Sigmoid colon (tissue), 7 donors: Measurements from ENCODE around the gene LONP2. TPM values are rescaled to one million over a fixed set of nuclear protein-coding genes. Genes with fewer than 3 reads are reported as not detected.

Source experiments
- DNase-seq: peaks from one replicate; pipeline ENCODE4 v3.0.0-alpha.2; 2019
- H3K27ac ChIP-seq, 4 donors: fragments of 200-600 bp; sonication (generic); one replicate each; pipeline ENCODE4 v1.5.1; 2016 to 2019; ENCODE audit warnings: mild to moderate bottlenecking in 1 of 4
- H3K27me3 ChIP-seq, 3 donors: fragments of 200-600 bp; sonication (generic); one replicate each; pipeline ENCODE4 v1.5.1; 2019; ENCODE audit warnings: mild to moderate bottlenecking in 1 of 3
- H3K36me3 ChIP-seq, 4 donors: fragments of 200-600 bp; sonication (generic); one replicate each; pipeline ENCODE4 v1.5.1; 2016 to 2019
- H3K4me1 ChIP-seq, 4 donors: fragments of 200-600 bp; sonication (generic); one replicate each; pipeline ENCODE4 v1.5.1; 2017 to 2019
- H3K4me3 ChIP-seq, 4 donors: fragments of 200-600 bp; sonication (generic); one replicate each; pipeline ENCODE4 v1.5.1; 2017 to 2019; ENCODE audit warnings: mild to moderate bottlenecking in 2 of 4, moderate library complexity in 1 of 4
- H3K9me3 ChIP-seq, 4 donors: fragments of 200-600 bp in 3 of 4; sonication (generic) in 3 of 4; one replicate each; pipeline versions ENCODE4 v1.5.1 to v1.6.1; 2013 to 2019
- CTCF ChIP-seq, 4 experiments: fragments of 450-650 bp in 3 of 4; fragments of 200-600 bp in 1 of 4; IDR thresholded peaks; one replicate each; pipeline ENCODE4 v1.5.1; 2016 to 2019; ENCODE audit warnings: antibody characterized with exemption in 4 of 4, mild to moderate bottlenecking in 3 of 4, moderate library complexity in 2 of 4
- EP300 ChIP-seq, 4 donors: sonication (generic); formaldehyde crosslinking; IDR thresholded peaks; one replicate each; pipeline ENCODE4 v1.6.1; 2017; ENCODE audit warnings: antibody characterized with exemption in 4 of 4
- POLR2A ChIP-seq, 2 donors: fragments of 450-650 bp; IDR thresholded peaks; one replicate each; pipeline ENCODE4 v1.6.1; 2016; ENCODE audit warnings: antibody characterized with exemption in 2 of 2, mild to moderate bottlenecking in 2 of 2, moderate library complexity in 2 of 2
- POLR2AphosphoS5 ChIP-seq, 4 donors: sonication (generic); formaldehyde crosslinking; IDR thresholded peaks; one replicate each; pipeline ENCODE4 v1.6.1; 2017; ENCODE audit warnings: antibody characterized with exemption in 4 of 4
- WGBS, 2 donors: extraction: QIAGEN DNeasy Blood & Tissue Kit; methylation state at CpG; one replicate each; pipeline ENCODE4 v1.1.7; 2013; 5-methylcytosine and 5-hydroxymethylcytosine counted together
- intact Hi-C: fragments of 100-400 bp; cut with DNase I; formaldehyde crosslinking; loops from one replicate; pipeline ENCODE4 v1.15.1; 2023
- polyA plus RNA-seq, 3 donors: library from polyadenylated mRNA; stranded (reverse); fragments of 200-250 nt; gene quantifications; one replicate each; pipeline ENCODE4 v1.2.3, GENCODE V29; 2013
- total RNA-seq, 4 donors: library from RNA; depleted of rRNA; stranded (reverse); fragments of >200 nt; gene quantifications; one replicate each; pipeline ENCODE4 v1.1.0, GENCODE V29; 2016
- donor health status: healthy with polysubstance abuse.
- donor health status: Bipolar disorder and iron deficiency.
- donor health status: healthy.

LONP2 gene
- total and polyA plus RNA-seq, 7 donors = 14.4 to 60.3 (median 42.3) TPM

- 77 to 86% methylated on average over 5 of the region's 5 CpGs for WGBS, 2 donors
- intact Hi-C loops = loop anchor here (10.0 kb wide), 3 partner anchors 124 to 154 kb away; partner anchors contain the start of genes ABCC11 and LONP2
- no peak for DNase-seq
- H3K4me3 ChIP-seq = no peak overlapping the region
- H3K36me3 ChIP-seq = no peaks in the 10 kb centered on the region
- no peak overlapping the region for H3K27ac ChIP-seq
- no peaks in the 10 kb centered on the region for H3K9me3 ChIP-seq
- no peaks in the 10 kb centered on the region for H3K27me3 ChIP-seq
- TF ChIP-seq CTCF (IDR thresholded peaks at IDR 0.05) (no peak), POLR2AphosphoS5 (IDR thresholded peaks at IDR 0.05) (no peak), EP300 (IDR thresholded peaks at IDR 0.05) (no peak), POLR2A (IDR thresholded peaks at IDR 0.05) (no peak)
- peaks cover 0 to 74% (median 68%) of the 10 kb centered on the region in 4 donors for H3K4me1 ChIP-seq
Observed at GRCh38 chr16:48381201-48381600, 137.1 kb downstream of the LONP2 start.

DNA sequence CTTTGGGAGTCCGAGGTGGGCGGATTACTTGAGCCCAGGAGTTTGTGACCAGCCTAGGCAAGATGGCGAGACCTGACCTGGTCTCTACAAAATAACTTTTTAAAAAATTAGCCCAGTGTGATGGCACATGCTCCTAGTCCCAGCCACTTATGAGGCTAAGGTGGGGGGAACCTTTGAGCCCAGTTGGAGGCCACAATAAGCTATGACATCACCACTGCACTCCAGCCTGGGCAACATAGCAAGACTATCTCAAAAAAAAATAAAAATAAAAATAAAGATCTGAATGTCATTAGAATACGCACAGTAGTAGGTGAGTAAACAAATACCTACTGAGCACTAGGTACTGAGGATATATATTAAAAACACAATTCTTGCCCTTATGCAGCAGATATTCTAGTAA, 138.0 kb downstream of the LONP2 start:
- H3K9me3 ChIP-seq = no peaks in the 10 kb centered on the region
- DNase-seq = no peak
- intact Hi-C loops = loop anchor here (10.0 kb wide), 3 partner anchors 123 to 153 kb away; partner anchors contain the start of genes ABCC11 and LONP2
- WGBS, 2 donors = 96% methylated on average over 4 of the region's 4 CpGs
- H3K36me3 ChIP-seq = no peaks in the 10 kb centered on the region
- H3K27me3 ChIP-seq = no peaks in the 10 kb centered on the region
- H3K4me1 ChIP-seq = peaks cover 0 to 69% (median 59%) of the 10 kb centered on the region in 4 donors
- peak overlapping the region in 2 of 4 donors; percentile 96 to 98 for H3K27ac ChIP-seq
- TF ChIP-seq POLR2AphosphoS5 (IDR thresholded peaks at IDR 0.05) (no peak), CTCF (IDR thresholded peaks at IDR 0.05) (no peak), POLR2A (IDR thresholded peaks at IDR 0.05) (no peak), EP300 (IDR thresholded peaks at IDR 0.05) (no peak)
- H3K4me3 ChIP-seq = no peak overlapping the region

GRCh38 chr16:48383009-48383876, 139.1 kb downstream of the LONP2 start:
- Histone ChIP-seq H3K36me3 (no peaks in the 10 kb centered on the region), H3K27ac (peak overlapping the region; percentile 96 to 99 (median 98)), H3K4me1 (peaks cover 0 to 59% (median 50%) of the 10 kb centered on the region in 4 donors), H3K9me3 (no peaks in the 10 kb centered on the region), H3K27me3 (no peaks in the 10 kb centered on the region), H3K4me3 (peak overlapping the region; percentile 75 to 96 (median 86))
- intact Hi-C loops = loop anchor here (10.0 kb wide), 3 partner anchors 122 to 152 kb away; partner anchors contain the start of genes ABCC11 and LONP2
- TF ChIP-seq POLR2A (IDR thresholded peaks at IDR 0.05) (no peak), EP300 (IDR thresholded peaks at IDR 0.05) (no peak), CTCF (IDR thresholded peaks at IDR 0.05) (no peak), POLR2AphosphoS5 (IDR thresholded peaks at IDR 0.05) (no peak)
- no peak for DNase-seq
- WGBS, 2 donors = 15 to 56% methylated on average over 6 of the region's 6 CpGs

- H3K27me3 ChIP-seq = no peaks in the 10 kb centered on the region
- peaks cover 0 to 51% (median 42%) of the 10 kb centered on the region in 4 donors for H3K4me1 ChIP-seq
- no peaks in the 10 kb centered on the region for H3K36me3 ChIP-seq
- DNase-seq = no peak
- H3K27ac ChIP-seq = peak overlapping the region; percentile 96 to 99 (median 98)
- 1 to 3% methylated on average over 15 of the region's 15 CpGs for WGBS, 2 donors
- H3K9me3 ChIP-seq = no peaks in the 10 kb centered on the region
- no peak for TF ChIP-seq CTCF (IDR thresholded peaks at IDR 0.05)
- TF ChIP-seq POLR2AphosphoS5 (IDR thresholded peaks at IDR 0.05) = peak in 3 of 4 donors; percentile 15 to 54 (median 44)
- TF ChIP-seq POLR2A (IDR thresholded peaks at IDR 0.05) = no peak
- TF ChIP-seq EP300 (IDR thresholded peaks at IDR 0.05) = no peak
- intact Hi-C loops = loop anchor here (2.0 to 10.0 kb wide), 5 partner anchors 17 to 227 kb away; partner anchors contain the start of genes ABCC11, LONP2 and N4BP1
- peak overlapping the region; percentile 75 to 96 (median 86) for H3K4me3 ChIP-seq
Observed at GRCh38 chr16:48383877-48384519, 139.9 kb downstream of the LONP2 start.
